GM18499 (cell line): ENCODE measurements around the gene SLC25A34.

ENCODE experiments used
- ATAC-seq: cut with Tn5 transposase; IDR thresholded peaks from one replicate; pipeline ENCODE4 v1.9.1; 2021; ENCODE audit warnings: moderate number of reproducible peaks; ENCODE audit not compliant: insufficient read depth, unreplicated experiment

The SLC25A34 gene

DNA sequence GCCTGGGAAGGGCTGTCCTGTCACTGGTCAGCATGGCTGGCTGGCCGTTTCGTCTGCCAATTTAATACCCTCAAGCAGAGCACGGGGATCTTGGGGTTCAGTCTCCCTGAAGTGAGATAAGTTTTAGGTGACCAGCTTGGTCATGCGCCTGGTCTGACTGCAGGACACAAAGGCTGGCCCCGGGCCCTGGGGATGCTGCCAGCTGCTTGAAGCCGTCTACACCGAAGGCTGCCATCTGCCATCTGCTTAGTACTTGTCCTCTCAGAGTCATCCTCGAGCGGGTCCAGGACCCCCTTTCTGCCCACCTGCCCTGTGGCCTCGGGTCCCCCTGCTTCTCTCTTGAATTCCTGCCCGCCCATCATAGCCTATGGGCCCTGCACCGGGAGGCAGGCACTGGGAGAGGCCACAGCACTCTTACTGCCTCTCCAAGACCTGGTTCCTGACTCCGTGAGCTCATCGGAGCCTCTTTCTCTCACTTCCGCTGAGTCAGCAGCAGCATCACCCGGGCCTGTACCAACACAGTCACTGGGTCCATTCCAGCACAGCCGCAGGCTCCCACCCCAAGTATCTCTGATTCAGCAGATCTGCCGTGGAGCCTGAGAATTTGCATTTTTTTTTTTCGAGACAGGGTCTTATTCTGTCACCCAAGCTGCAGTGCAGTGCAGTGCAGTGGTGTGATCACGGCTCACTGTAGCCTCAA is 29.6 kb downstream of the SLC25A34 start:
- no peak for ATAC-seq

DNA sequence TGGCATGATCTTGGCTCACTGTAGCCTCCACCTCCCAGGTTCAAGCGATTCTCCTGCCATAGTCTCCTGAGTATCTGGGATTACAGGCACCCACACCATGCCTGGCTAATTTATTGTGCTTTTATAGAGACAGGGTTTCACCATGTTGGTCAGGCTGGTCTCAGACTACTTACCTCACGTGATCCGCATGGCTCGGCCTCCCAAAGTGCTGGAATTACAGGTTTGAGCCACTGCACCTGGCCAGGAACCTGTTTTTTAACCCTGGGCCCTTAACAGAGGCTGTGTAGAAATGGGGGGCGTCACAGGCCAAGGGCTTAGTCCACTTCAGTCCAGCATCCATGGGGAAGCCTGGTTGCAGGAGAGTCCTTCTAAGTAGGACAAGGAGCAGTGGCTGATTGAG is 31.9 kb downstream of the SLC25A34 start:
- no peak for ATAC-seq

DNA sequence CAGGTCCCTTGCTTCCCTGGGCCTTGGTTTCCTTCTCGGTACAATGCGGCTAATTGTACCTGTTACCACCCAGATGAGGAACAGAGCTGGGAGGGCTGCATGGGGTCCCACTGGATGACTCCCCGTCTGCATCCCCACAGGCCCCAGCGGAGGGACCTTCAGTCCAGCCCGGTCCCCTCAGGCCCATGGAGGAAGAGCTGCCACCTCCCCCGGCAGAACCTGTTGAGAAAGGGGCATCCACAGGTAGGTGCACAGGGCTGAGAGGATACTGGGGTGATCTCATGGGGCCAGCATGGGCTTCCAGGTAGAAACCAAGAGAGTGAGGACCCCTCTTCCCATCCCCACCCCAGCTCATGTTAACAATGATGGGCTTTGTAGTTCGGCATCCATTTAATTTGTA is 32.3 kb downstream of the SLC25A34 start:
- no peak for ATAC-seq

DNA sequence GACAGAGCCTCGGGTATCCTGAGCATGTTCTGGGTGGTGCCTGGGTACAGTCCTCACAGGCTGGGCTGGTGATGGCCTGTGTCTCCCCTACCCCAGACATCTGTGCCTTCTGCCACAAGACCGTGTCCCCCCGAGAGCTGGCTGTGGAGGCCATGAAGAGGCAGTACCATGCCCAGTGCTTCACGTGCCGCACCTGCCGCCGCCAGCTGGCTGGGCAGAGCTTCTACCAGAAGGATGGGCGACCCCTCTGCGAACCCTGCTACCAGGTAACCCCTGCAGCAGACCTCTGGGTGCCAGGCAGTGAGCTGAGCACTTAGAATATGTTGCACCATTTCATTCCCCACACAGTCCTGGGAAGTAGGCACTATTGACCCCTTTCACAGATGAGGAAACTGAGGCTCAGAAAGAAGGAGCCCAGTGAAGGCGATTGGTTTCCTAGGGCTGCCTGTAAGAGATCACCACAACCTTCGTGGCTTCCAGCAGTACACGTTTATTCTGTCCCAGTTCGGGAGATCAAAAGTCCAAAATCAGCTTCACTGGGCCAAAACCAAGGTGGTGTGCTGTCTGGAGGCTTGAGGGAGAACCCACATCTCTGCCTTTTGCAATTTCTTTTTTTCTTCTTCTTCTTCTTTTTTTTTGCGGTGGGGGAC is 34.4 kb downstream of the SLC25A34 start:
- ATAC-seq = no peak

DNA sequence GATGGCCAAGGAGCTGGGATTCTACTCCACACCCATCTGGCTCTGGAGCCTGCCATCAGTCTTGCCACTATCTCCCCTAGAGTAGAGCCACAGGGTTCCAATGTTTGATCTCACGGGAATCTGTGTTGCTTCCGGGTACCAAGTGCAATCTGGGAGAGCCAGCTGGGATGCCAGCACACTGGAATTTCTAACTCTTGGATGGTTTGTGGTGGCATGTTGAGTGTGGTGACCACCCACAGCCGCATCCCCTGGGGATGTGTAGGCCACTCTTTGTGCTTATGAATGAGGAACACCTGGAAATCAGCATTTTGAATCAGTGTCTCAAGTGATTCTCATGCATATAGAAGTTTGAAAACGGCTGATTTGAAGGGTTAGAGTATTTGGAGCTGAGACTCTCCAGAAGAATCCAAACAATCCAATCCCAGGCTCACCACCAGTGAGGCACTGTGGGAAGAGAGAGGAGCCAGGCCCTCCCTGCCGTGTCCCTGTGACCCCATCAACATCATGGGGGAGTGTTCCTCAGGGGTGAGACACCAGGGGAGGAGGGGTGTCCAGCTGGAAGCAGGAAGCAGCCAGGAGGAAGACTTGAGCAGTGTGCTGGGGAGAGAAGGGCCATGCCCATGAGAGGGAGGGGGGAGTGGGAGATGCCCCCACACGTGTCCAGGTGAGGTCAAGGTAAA is 35.9 kb downstream of the SLC25A34 start:
- ATAC-seq = no peak

DNA sequence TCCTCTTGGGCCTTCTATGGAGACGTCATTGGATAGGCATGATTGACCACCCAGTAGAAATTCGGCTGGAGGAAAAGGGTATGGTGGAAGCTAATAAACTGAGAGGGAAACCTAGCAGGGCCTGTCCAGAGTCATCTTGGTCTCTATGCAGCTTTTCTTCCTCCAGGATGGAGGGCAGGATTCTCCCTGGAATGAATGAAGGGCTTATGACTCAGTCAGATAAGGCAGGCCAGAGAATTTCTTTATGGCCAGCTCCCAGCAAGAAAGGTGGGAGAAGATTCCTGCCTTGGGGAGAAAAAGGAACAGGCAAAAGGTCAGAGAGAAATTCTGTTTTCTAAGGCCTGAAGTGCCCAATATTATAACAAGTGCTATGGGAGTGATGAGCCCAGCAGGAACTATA is 39.6 kb downstream of the SLC25A34 start:
- ATAC-seq = no peak

DNA sequence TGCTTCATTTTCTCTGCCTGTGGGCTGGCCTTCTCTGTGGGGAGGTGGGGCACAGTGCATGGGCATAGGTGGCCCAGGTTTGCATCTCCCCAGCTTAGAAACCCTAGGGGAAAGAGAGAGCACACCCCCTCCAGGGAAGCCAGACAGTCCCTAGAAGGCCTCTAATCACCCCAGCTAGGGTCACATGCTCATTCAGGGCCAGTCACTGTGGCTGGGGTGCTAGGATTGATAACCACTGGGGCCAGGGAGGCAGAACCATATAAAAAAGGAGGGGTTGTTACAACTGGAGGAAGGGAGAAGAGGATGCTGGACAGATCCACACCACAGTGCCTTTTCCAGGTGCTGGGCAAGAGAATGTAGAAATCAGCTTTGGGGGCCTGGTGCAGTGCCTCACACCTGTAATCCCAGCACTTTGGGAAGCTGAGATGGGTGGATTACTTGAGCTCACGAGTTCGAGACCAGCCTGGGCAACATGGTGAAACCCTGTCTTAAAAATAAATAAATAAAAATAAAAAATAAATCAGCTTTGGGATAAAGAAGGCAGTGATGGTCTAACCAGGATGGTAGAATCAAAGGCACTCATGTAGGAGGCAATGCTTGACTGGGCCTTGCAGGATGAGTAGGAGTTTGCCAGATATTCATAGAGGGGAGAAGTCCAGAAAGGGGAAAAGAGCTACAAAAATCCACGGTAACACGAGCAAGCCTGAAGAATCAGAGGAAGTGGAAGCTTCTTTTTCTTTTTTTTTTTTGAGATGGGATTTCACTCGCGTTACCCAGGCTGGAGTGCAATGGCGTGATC is 42.0 kb downstream of the SLC25A34 start:
- no peak for ATAC-seq

DNA sequence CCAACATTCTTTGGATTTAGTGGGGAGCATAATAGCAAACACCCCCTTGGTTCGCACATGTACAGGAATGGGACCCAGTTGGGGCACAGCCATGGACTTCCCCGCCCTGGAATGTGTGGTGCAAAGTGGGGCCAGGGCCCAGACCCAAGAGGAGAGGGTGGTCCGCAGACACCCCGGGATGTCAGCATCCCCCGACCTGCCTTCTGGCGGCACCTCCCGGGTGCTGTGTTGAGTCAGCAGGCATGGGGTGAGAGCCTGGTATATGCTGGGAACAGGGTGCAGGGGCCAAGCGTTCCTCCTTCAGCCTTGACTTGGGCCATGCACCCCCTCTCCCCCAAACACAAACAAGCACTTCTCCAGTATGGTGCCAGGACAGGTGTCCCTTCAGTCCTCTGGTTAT is 49.6 kb downstream of the SLC25A34 start:
- no peak for ATAC-seq

DNA sequence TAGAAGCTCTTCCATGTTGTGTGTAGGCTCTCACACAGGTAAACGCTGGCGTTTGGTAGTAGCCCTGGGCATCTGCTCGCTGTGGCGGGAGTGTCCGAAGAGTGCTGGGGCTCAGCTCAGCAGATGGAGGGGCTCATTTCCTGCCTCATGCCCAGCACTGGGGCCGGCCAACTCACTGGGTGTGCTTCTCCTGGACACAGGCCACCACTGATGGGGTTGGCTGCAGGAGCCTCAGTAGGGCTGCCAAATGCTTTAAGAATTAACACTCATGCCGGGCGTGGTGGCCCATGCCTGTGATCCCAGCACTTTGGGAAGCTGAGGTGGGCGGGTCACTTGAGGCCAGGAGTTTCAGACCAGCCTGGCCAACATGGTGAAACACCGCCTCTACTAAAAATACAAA is 50.5 kb downstream of the SLC25A34 start:
- no peak for ATAC-seq

DNA sequence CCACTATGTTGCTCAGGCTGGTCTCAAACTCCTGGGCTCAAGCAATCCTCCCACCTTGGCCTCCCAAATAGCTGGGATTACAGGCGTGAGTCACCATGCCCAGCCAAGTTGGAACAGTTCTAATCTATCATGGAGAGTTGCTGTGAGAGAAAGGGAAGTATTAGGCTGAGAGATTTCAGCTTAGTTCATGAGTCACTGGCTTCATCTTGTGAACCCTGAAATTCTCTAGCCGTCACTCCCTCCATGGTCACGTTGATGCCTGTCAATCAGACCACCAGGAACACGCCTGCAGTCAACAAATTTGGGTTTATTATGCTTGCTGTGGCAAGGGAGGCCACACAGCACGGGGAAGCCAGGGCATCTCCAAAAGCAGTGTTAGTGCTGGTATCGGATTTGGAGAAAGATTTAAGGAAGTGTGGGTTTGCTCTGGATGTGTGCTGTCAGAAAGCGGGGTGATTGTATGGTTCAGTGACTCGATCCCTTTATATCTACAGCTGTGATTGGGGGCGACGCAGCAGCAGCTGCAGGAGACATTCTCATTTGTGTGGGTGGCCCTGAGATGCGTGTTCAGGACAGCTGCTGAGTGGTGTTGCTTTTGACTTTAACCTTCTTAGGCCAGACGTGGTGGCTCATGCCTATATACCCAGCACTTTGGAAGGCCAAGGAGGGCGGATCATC is 52.7 kb downstream of the SLC25A34 start:
- ATAC-seq = no peak
